ENCODE results near the gene HOOK1. TPM values are rescaled to one million over a fixed set of nuclear protein-coding genes. Genes with fewer than 3 reads are reported as not detected.
"Not testable (repeated sequence)": the region's sequence is repeated elsewhere in the genome, so short reads cannot be mapped to it uniquely, and the experiment has no call there.

Gene HOOK1
- polyA plus RNA-seq, 3 donors, result not detected

DNA sequence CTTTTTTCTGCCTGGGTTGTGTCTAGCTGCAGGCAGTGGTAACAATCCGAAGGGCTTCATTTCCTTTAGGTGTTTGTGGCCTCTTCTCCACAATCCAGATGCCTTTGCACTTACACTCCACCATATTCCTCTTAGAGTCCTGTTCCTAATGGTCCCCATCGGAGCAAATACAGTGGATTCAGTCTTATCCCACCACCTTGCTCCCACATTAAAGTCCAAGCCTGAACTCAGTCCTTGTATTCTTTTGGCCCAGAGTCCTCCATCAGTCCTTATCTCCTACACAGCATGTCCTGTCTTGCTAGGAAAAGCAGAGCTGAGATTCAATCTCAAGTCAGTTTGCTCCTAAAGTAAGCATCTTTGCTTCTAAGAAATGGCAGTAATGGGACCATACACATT, 103.0 kb downstream of the HOOK1 start:
- H4K20me1 ChIP-seq (ENCODE audit: insufficient read depth, low read length), result no peaks in the 10 kb centered on the region
- H3K4me1 ChIP-seq (ENCODE audit: control insufficient read depth in 1 of 2, insufficient read depth in 2 of 2, low read length in 2 of 2), result no peaks in the 10 kb centered on the region
- H3K4me1 Mint-ChIP-seq, result no peaks in the 10 kb centered on the region
- H3K36me3 Mint-ChIP-seq, result no peaks in the 10 kb centered on the region
- no peaks in the 10 kb centered on the region for H3K79me2 ChIP-seq (ENCODE audit: insufficient read depth, low read length)
- WGBS (ENCODE audit: insufficient coverage), result 90% methylated on average over 2 of the region's 2 CpGs
- no peaks in the 10 kb centered on the region for H3K9me3 ChIP-seq (replicated peaks in 1 of 2; ENCODE audit: control insufficient read depth in 1 of 2, insufficient read depth in 1 of 2, low read length in 2 of 2)
- no peak overlapping the region for H3K4me3 ChIP-seq (replicated peaks in 1 of 3; ENCODE audit: low read depth in 2 of 3, low read length in 3 of 3)
- TF ChIP-seq, protein P1, sequence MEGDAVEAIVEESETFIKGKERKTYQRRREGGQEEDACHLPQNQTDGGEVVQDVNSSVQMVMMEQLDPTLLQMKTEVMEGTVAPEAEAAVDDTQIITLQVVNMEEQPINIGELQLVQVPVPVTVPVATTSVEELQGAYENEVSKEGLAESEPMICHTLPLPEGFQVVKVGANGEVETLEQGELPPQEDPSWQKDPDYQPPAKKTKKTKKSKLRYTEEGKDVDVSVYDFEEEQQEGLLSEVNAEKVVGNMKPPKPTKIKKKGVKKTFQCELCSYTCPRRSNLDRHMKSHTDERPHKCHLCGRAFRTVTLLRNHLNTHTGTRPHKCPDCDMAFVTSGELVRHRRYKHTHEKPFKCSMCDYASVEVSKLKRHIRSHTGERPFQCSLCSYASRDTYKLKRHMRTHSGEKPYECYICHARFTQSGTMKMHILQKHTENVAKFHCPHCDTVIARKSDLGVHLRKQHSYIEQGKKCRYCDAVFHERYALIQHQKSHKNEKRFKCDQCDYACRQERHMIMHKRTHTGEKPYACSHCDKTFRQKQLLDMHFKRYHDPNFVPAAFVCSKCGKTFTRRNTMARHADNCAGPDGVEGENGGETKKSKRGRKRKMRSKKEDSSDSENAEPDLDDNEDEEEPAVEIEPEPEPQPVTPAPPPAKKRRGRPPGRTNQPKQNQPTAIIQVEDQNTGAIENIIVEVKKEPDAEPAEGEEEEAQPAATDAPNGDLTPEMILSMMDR (IDR thresholded peaks at IDR 0.05), result no peak
- H3K27ac Mint-ChIP-seq, result no peak overlapping the region
- no peak overlapping the region for H3K4me2 ChIP-seq (replicated peaks; ENCODE audit: extremely low read depth, low read length, poor library complexity, severe bottlenecking)
- no peak overlapping the region for H2AFZ ChIP-seq (ENCODE audit: insufficient read depth, low read depth, low read length, poor library complexity, severe bottlenecking)
- no peak for DNase-seq
- H3K9ac ChIP-seq (ENCODE audit: insufficient read depth, low read length, poor library complexity, severe bottlenecking), result no peak overlapping the region
- H3K9me3 Mint-ChIP-seq, result peaks cover 0 to 3% (median 0%) of the 10 kb centered on the region in 7 donors
- intact Hi-C loops (cut with micrococcal nuclease), result no loop called here
- no peak overlapping the region for H3K27ac ChIP-seq (ENCODE audit: low read depth in 1 of 2, low read length in 2 of 2)
- no peaks in the 10 kb centered on the region for H3K27me3 ChIP-seq (ENCODE audit: control insufficient read depth in 2 of 2, insufficient read depth in 2 of 2, low read length in 2 of 2)
- no peaks in the 10 kb centered on the region for H3K36me3 ChIP-seq (replicated peaks in 1 of 2; ENCODE audit: control insufficient read depth in 1 of 2, insufficient read depth in 2 of 2, low read length in 2 of 2)
- peaks cover 2 to 4% (median 2%) of the 10 kb centered on the region in 3 donors for H3K27me3 Mint-ChIP-seq (ENCODE audit: low read depth in 3 of 3)
- H3K4me3 Mint-ChIP-seq, result no peak overlapping the region

DNA sequence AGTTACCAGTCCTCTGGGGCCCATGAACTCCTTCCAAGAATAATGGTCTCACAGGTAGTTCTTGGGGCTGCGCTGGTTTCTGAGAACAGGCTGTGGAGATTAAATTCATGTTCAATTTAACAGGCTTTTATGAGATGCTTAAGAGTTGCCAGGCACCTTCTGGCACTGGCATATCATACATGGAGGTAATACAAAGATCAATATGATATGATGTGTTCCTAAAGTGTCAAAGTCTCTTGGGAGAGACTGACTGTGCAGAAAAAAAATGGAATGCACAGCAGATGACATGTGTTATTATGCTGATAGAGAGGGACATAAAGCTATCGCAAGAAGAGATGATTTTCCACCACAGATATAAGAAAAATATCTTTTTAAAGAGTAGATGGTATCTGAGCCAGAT, 105.0 kb downstream of the HOOK1 start:
- Histone ChIP-seq H3K79me2 (ENCODE audit: insufficient read depth, low read length) (no peaks in the 10 kb centered on the region), H3K4me2 (replicated peaks; ENCODE audit: extremely low read depth, low read length, poor library complexity, severe bottlenecking) (no peak overlapping the region), H3K9ac (ENCODE audit: insufficient read depth, low read length, poor library complexity, severe bottlenecking) (no peak overlapping the region), H3K27me3 (ENCODE audit: control insufficient read depth in 2 of 2, insufficient read depth in 2 of 2, low read length in 2 of 2) (no peaks in the 10 kb centered on the region), H3K27ac (ENCODE audit: low read depth in 1 of 2, low read length in 2 of 2) (no peak overlapping the region), H3K9me3 (replicated peaks in 1 of 2; ENCODE audit: control insufficient read depth in 1 of 2, insufficient read depth in 1 of 2, low read length in 2 of 2) (no peaks in the 10 kb centered on the region), H4K20me1 (ENCODE audit: insufficient read depth, low read length) (no peaks in the 10 kb centered on the region), H3K36me3 (replicated peaks in 1 of 2; ENCODE audit: control insufficient read depth in 1 of 2, insufficient read depth in 2 of 2, low read length in 2 of 2) (no peaks in the 10 kb centered on the region), H3K4me1 (ENCODE audit: control insufficient read depth in 1 of 2, insufficient read depth in 2 of 2, low read length in 2 of 2) (no peaks in the 10 kb centered on the region), H3K4me3 (replicated peaks in 1 of 3; ENCODE audit: low read depth in 2 of 3, low read length in 3 of 3) (no peak overlapping the region), H2AFZ (ENCODE audit: insufficient read depth, low read depth, low read length, poor library complexity, severe bottlenecking) (no peak overlapping the region)
- intact Hi-C loops (cut with micrococcal nuclease), result no loop called here
- DNase-seq, result no peak
- H3K36me3 Mint-ChIP-seq, result no peaks in the 10 kb centered on the region
- no peak overlapping the region for H3K27ac Mint-ChIP-seq
- H3K4me3 Mint-ChIP-seq, result no peak overlapping the region
- TF ChIP-seq, protein P1 (IDR thresholded peaks at IDR 0.05), result no peak
- no peaks in the 10 kb centered on the region for H3K4me1 Mint-ChIP-seq
- WGBS (ENCODE audit: insufficient coverage), result 100% methylated on average over 1 of the region's 2 CpGs
- peaks cover 2 to 4% (median 2%) of the 10 kb centered on the region in 3 donors for H3K27me3 Mint-ChIP-seq (ENCODE audit: low read depth in 3 of 3)
- H3K9me3 Mint-ChIP-seq, result peaks cover 4 to 14% (median 9%) of the 10 kb centered on the region in 7 donors

DNA sequence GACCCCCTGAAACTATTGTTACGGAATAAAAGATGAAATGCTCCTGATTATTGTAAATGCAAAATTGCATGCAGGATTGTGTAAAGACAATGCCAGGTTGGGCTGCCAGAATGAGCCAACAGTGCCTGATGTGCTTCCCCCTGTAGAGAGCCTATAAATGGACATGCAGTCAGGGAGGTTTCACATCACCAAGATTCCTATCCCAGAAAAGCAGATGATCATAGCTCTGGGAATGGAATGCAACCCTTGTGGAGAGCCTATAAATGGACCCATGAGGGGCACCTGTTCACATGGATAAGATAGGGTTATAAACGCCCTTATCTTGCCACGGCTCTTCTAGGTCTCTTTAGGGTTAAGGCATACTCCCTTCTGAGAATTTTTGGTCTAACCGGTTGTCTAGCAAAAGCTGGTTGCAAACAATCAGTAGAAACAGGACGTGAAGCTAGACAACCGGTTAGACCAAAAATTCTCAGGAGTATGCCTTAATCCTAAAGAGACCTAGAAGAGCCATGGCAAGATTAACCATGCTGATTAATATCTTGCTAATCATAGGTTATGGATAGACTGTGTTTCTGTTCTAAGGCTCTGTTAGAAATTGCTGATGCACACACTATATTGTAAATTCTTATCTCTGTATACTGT, 106.6 kb downstream of the HOOK1 start:
- H3K4me3 ChIP-seq (replicated peaks in 1 of 3; ENCODE audit: low read depth in 2 of 3, low read length in 3 of 3); H3K27ac Mint-ChIP-seq; H3K4me2 ChIP-seq (replicated peaks; ENCODE audit: extremely low read depth, low read length, poor library complexity, severe bottlenecking); H3K4me1 Mint-ChIP-seq; H3K79me2 ChIP-seq (ENCODE audit: insufficient read depth, low read length); H3K27ac ChIP-seq (ENCODE audit: low read depth in 1 of 2, low read length in 2 of 2); H3K4me3 Mint-ChIP-seq; H4K20me1 ChIP-seq (ENCODE audit: insufficient read depth, low read length); H3K36me3 ChIP-seq (replicated peaks in 1 of 2; ENCODE audit: control insufficient read depth in 1 of 2, insufficient read depth in 2 of 2, low read length in 2 of 2); H3K27me3 ChIP-seq (ENCODE audit: control insufficient read depth in 2 of 2, insufficient read depth in 2 of 2, low read length in 2 of 2); intact Hi-C loops (cut with micrococcal nuclease); H3K36me3 Mint-ChIP-seq; H3K9me3 ChIP-seq (replicated peaks in 1 of 2; ENCODE audit: control insufficient read depth in 1 of 2, insufficient read depth in 1 of 2, low read length in 2 of 2); H3K4me1 ChIP-seq (ENCODE audit: control insufficient read depth in 1 of 2, insufficient read depth in 2 of 2, low read length in 2 of 2); H2AFZ ChIP-seq (ENCODE audit: insufficient read depth, low read depth, low read length, poor library complexity, severe bottlenecking); DNase-seq; H3K9ac ChIP-seq (ENCODE audit: insufficient read depth, low read length, poor library complexity, severe bottlenecking): not testable (repeated sequence)
- Mint-ChIP-seq H3K27me3 (ENCODE audit: low read depth in 3 of 3) (peaks cover 4 to 12% (median 7%) of the 10 kb centered on the region in 3 donors), H3K9me3 (peaks cover 4 to 21% (median 13%) of the 10 kb centered on the region in 7 donors)
- 96% methylated on average over 4 of the region's 6 CpGs for WGBS (ENCODE audit: insufficient coverage)
